GM23338 (cell line): Measurements from ENCODE around the gene TEX53. TPM values are rescaled to one million over a fixed set of nuclear protein-coding genes. Genes with fewer than 3 reads are reported as not detected.

Experiments used
- ATAC-seq: fragments of 200-7000 bp; cut with Tn5 transposase; 3 replicates; pipeline ENCODE4 v1.9.1; 2020
- DNase-seq: peaks from one replicate; pipeline ENCODE4 v3.0.0-alpha.2; 2015; ENCODE audit warnings: low spot score
- H2AFZ ChIP-seq: fragments of 200-600 bp; sonication (generic); 2 replicates; pipeline ENCODE4 v1.8.0; 2016; ENCODE audit warnings: antibody characterized with exemption, mild to moderate bottlenecking, moderate library complexity
- H3F3A ChIP-seq: fragments of 200-600 bp; sonication (generic); replicated peaks from 2 replicates; pipeline ENCODE4 v1.8.0; 2017; ENCODE audit warnings: antibody characterized with exemption, mixed run types, low read depth
- H3K27ac ChIP-seq: fragments of 200-600 bp; sonication (generic); 2 replicates; pipeline ENCODE4 v1.6.1; 2016; ENCODE audit warnings: low read depth
- H3K27me3 ChIP-seq: fragments of 200-600 bp; sonication (generic); 2 replicates; pipeline ENCODE4 v1.8.0; 2016; ENCODE audit warnings: mild to moderate bottlenecking, mixed run types, moderate library complexity; ENCODE audit not compliant: insufficient read depth
- H3K36me3 ChIP-seq: fragments of 200-600 bp; sonication (generic); 2 replicates; pipeline ENCODE4 v1.8.0; 2016; ENCODE audit warnings: mild to moderate bottlenecking; ENCODE audit not compliant: insufficient read depth
- H3K4me1 ChIP-seq: fragments of 200-600 bp; sonication (generic); 2 replicates; pipeline ENCODE4 v1.8.0; 2016; ENCODE audit warnings: mild to moderate bottlenecking, moderate library complexity; ENCODE audit not compliant: insufficient read depth
- H3K4me2 ChIP-seq: fragments of 200-600 bp; sonication (generic); 2 replicates; pipeline ENCODE4 v1.7.1; 2017; ENCODE audit warnings: mixed run types
- H3K4me3 ChIP-seq: fragments of 200-600 bp; sonication (generic); 2 replicates; pipeline ENCODE4 v1.6.1; 2016; ENCODE audit warnings: mixed run types
- H3K79me2 ChIP-seq: fragments of 200-600 bp; sonication (generic); replicated peaks from 2 replicates; pipeline ENCODE4 v1.8.0; 2017; ENCODE audit warnings: mild to moderate bottlenecking; ENCODE audit not compliant: insufficient read depth
- H3K9me2 ChIP-seq: fragments of 200-600 bp; sonication (generic); 2 replicates; pipeline ENCODE4 v1.8.0; 2017; ENCODE audit not compliant: insufficient read depth
- H4K20me1 ChIP-seq: fragments of 200-600 bp; sonication (generic); replicated peaks from 2 replicates; pipeline ENCODE4 v1.8.0; 2017; ENCODE audit warnings: mild to moderate bottlenecking; ENCODE audit not compliant: insufficient read depth
- H3K27ac Mint-ChIP-seq: 2 replicates; pipeline ENCODE4 v1.8.0; 2020; ENCODE audit warnings: inconsistent platforms, mild to moderate bottlenecking, moderate library complexity, mixed read lengths
- H3K27me3 Mint-ChIP-seq: 3 replicates; pipeline ENCODE4 v1.8.0; 2022; ENCODE audit warnings: low read depth, mild to moderate bottlenecking, moderate library complexity, mixed read lengths, inconsistent platforms; ENCODE audit not compliant: insufficient read depth, poor library complexity
- H3K36me3 Mint-ChIP-seq: 3 replicates; pipeline ENCODE4 v1.8.0; 2021; ENCODE audit warnings: low read depth, mild to moderate bottlenecking, inconsistent platforms, moderate library complexity, mixed read lengths
- H3K4me1 Mint-ChIP-seq: 3 replicates; pipeline ENCODE4 v1.8.0; 2020; ENCODE audit warnings: mild to moderate bottlenecking, inconsistent platforms, mixed read lengths
- H3K4me3 Mint-ChIP-seq: 3 replicates; pipeline ENCODE4 v1.8.0; 2021; ENCODE audit warnings: moderate library complexity, mild to moderate bottlenecking, inconsistent platforms, mixed read lengths
- H3K9me3 Mint-ChIP-seq: 3 replicates; pipeline ENCODE4 v1.8.0; 2020; ENCODE audit warnings: moderate library complexity, mild to moderate bottlenecking, inconsistent platforms, mixed read lengths
- CTCF ChIP-seq, 2 experiments: fragments of 200-600 bp in 1 of 2; sonication (generic) in 1 of 2; conservative IDR thresholded peaks; 2 replicates each; pipeline versions ENCODE4 v1.5.1 to v1.6.1; 2016 to 2017; ENCODE audit warnings: antibody characterized with exemption in 2 of 2, low read depth in 2 of 2, mild to moderate bottlenecking in 2 of 2, moderate library complexity in 1 of 2
- ETS1 ChIP-seq: IDR thresholded peaks from 2 replicates; pipeline ENCODE4 v1.6.1; 2016; ENCODE audit warnings: antibody characterized with exemption
- EZH2 ChIP-seq: fragments of 200-600 bp; sonication (generic); IDR thresholded peaks from one replicate; pipeline ENCODE4 v1.8.0; 2017; ENCODE audit warnings: antibody characterized with exemption, mild to moderate bottlenecking, low read depth; ENCODE audit not compliant: unreplicated experiment
- EZH2phosphoT487 ChIP-seq: fragments of 200-600 bp; sonication (generic); IDR thresholded peaks from one replicate; pipeline ENCODE4 v1.8.1; 2018; ENCODE audit warnings: antibody characterized with exemption; ENCODE audit not compliant: unreplicated experiment
- JUNB ChIP-seq: IDR thresholded peaks from one replicate; pipeline ENCODE4 v1.6.1; 2016; ENCODE audit warnings: antibody characterized with exemption; ENCODE audit not compliant: unreplicated experiment
- NANOG ChIP-seq: IDR thresholded peaks from 2 replicates; pipeline ENCODE4 v1.6.1; 2016; ENCODE audit warnings: antibody characterized with exemption, borderline replicate concordance
- POLR2AphosphoS5 ChIP-seq: IDR thresholded peaks from 2 replicates; pipeline ENCODE4 v1.6.1; 2016; ENCODE audit warnings: antibody characterized with exemption, low read depth
- REST ChIP-seq: IDR thresholded peaks from one replicate; pipeline ENCODE4 v1.6.1; 2018; ENCODE audit warnings: antibody characterized with exemption; ENCODE audit not compliant: unreplicated experiment
- STAT1 ChIP-seq: IDR thresholded peaks from one replicate; pipeline ENCODE4 v1.6.1; 2016; ENCODE audit warnings: antibody characterized with exemption; ENCODE audit not compliant: unreplicated experiment
- ZNF114 ChIP-seq: fragments of 250-450 bp; sonication (Bioruptor Pico); IDR thresholded peaks from 2 replicates; pipeline ENCODE4 v1.5.0; 2020; ENCODE audit warnings: mild to moderate bottlenecking, moderate library complexity
- ZNF331 ChIP-seq: fragments of 250-450 bp; sonication (Bioruptor Pico); IDR thresholded peaks from 2 replicates; pipeline ENCODE4 v1.5.0; 2020; ENCODE audit warnings: low read depth, mild to moderate bottlenecking, moderate library complexity
- polyA plus RNA-seq: library from polyadenylated mRNA; unstranded; fragments of >200 nt; fragmentation: Nextera tagmentation; extraction: Ambion mirVana; gene quantifications from 2 replicates; pipeline ENCODE4 v1.2.1, GENCODE V29; 2016
- total RNA-seq: library from RNA; depleted of rRNA; stranded (reverse); fragments of >200 nt; shearing (Covaris generic); gene quantifications from 2 replicates; pipeline ENCODE4 v1.2.3, GENCODE V29; 2014

The TEX53 gene
- total and polyA plus RNA-seq, 2 experiments from 2014 or later, result not detected

- Histone ChIP-seq H3K4me3 (no peak overlapping the region), H3K27me3 (no peaks in the 10 kb centered on the region), H3K4me2 (no peak overlapping the region), H3K27ac (no peak overlapping the region), H2AFZ (no peak overlapping the region), H3K36me3 (no peaks in the 10 kb centered on the region), H4K20me1 (no peaks in the 10 kb centered on the region; the same call in 1 of the 2 replicates), H3K79me2 (no peaks in the 10 kb centered on the region), H3K9me2 (no peaks in the 10 kb centered on the region), H3F3A (no peaks in the 10 kb centered on the region), H3K4me1 (no peaks in the 10 kb centered on the region)
- TF ChIP-seq STAT1, result no peak
- no peak for TF ChIP-seq EZH2phosphoT487
- no peak for TF ChIP-seq POLR2AphosphoS5
- TF ChIP-seq ZNF114 (CRISPR knock-in tag), result no peak
- TF ChIP-seq ETS1, result no peak
- no peak for TF ChIP-seq NANOG
- no peak for TF ChIP-seq JUNB
- no peak for TF ChIP-seq ZNF331 (CRISPR knock-in tag)
- TF ChIP-seq REST, result no peak
- no peak for TF ChIP-seq EZH2
- H3K36me3 Mint-ChIP-seq, result no peaks in the 10 kb centered on the region
- no peak overlapping the region for H3K27ac Mint-ChIP-seq
- peaks cover 6% of the 10 kb centered on the region; the same call in 1 of the 3 replicates for H3K4me1 Mint-ChIP-seq
- peaks cover 4% of the 10 kb centered on the region for H3K27me3 Mint-ChIP-seq
- no peak overlapping the region for H3K4me3 Mint-ChIP-seq
- ATAC-seq (no peak), DNase-seq (no peak)
- H3K9me3 Mint-ChIP-seq, result no peaks in the 10 kb centered on the region
These were observed 39.4 kb upstream of the TEX53 start for GRCh38 chr9:114696814-114697544.

GRCh38 chr9:114695948-114696347 lies 38.3 kb upstream of the TEX53 start:
- no peaks in the 10 kb centered on the region for H3K27me3 ChIP-seq
- TF ChIP-seq NANOG (no peak), POLR2AphosphoS5 (no peak), REST (no peak), STAT1 (no peak), EZH2phosphoT487 (no peak), EZH2 (no peak), CTCF (conservative IDR thresholded peaks at IDR 0.05; ENCODE audit: low read depth in 2 of 2) (no peak)

More at GRCh38 chr9:114695948-114696347, 38.3 kb upstream of the TEX53 start:
- no peaks in the 10 kb centered on the region for H3K36me3 Mint-ChIP-seq
- no peak overlapping the region for H3K4me2 ChIP-seq
- no peaks in the 10 kb centered on the region for H3K79me2 ChIP-seq
- H3K4me1 ChIP-seq, result no peaks in the 10 kb centered on the region
- H3K27ac ChIP-seq, result no peak overlapping the region
- no peaks in the 10 kb centered on the region; the same call in 1 of the 2 replicates for H4K20me1 ChIP-seq
- ATAC-seq (no peak), DNase-seq (no peak)
- no peaks in the 10 kb centered on the region for H3K9me3 Mint-ChIP-seq
- no peak overlapping the region for H3K4me3 ChIP-seq
- no peak overlapping the region for H3K4me3 Mint-ChIP-seq
- peaks cover 4% of the 10 kb centered on the region for H3K27me3 Mint-ChIP-seq
- no peaks in the 10 kb centered on the region for H3K9me2 ChIP-seq
- H2AFZ ChIP-seq, result no peak overlapping the region
- H3K36me3 ChIP-seq, result no peaks in the 10 kb centered on the region
- no peak overlapping the region for H3K27ac Mint-ChIP-seq
- H3F3A ChIP-seq, result no peaks in the 10 kb centered on the region
- peaks cover 6% of the 10 kb centered on the region; the same call in 1 of the 3 replicates for H3K4me1 Mint-ChIP-seq
